NCI-H82 (cell line): ENCODE results near the gene SPATC1L.
"Not testable (repeated sequence)": the region's sequence is repeated elsewhere in the genome, so short reads cannot be mapped to it uniquely, and the experiment has no call there.

Experiments
- DNase-seq: peaks from one replicate; lab custom pipeline; 2025; lab: John Stamatoyannopoulos, UW

SPATC1L gene

DNA sequence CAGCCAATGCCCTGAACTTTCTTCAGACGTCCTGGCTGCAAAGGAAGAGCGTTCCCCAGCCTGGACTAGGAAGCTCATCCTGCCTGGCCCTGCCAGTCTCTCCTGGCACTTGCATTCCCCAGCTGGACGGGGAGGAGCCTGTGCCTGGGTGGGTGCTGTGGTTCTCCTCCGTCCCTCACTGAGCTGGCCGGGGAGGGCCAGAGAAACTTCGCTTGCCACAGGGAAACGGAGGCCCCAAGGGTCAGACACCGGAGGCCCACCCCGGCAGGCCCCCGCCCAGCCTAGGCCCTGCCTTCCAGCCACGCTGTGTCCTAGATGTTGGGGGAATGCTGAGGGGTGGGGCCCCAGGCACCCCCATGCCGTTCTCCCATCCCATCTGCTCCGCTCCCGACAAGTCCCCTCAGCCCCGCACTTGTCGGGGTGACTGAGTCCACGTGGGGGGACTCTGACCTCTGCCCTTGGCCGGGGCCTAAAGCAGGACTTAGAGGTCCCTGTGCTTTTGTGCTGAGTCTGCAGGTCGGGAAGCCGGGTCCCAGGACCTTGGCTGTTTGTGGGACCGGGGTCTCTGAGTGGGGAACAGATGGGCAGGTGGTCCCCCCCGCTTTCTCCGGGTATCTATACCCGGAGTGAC lies 33.7 kb downstream of the SPATC1L start:
- no peak for DNase-seq

DNA sequence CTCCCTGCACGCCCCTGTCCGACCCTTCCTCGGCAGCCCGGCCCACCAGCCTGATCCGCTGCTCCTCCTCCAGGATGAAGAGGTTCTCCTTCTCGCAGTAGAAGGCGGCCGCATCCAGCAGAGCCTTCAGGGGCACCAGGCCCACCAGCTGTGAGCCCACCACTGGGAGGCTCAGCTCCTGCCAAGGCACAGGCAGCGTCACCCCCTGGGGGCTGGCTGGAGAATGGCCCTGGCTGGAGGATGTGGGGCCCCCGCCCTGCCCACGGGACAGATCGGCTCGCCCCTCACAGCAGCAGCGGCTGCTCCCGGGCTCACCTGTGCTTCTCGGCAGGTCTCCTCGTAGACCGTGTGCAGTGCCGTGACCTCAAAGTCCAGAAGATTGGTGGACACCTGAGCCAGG lies 34.2 kb downstream of the SPATC1L start:
- DNase-seq, result no peak

DNA sequence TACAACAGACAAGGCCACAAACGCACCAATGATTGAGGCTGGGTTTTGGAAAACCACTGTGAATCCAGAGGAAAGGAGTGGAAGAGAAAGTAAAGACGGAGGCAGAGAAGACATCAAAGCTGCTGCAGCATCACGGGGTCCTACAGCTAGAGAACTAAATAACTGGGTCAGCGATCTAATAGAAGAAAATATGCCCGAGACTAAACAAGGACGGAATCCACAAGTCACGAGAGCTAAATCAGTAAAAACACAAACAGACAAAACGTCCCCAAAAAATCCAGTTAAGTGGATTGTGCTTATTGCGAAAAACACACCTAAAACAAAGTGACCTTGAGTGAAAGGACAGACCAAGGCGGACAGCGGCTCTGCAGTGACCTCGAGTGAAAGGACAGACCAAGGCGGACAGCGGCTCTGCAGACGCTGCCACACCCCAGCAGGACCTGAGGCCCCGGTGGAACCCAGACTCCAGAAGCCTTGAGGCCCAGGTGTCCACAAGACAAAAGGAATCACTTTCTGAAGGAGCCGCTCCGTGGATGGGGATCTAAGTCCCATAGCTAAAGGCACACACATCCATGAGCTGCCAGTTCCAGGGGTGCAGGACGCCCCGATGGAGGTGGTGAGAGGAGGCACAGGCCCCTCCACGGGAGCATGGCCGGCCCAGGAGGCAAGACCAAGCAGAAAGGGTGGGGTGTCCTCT lies 34.9 kb downstream of the SPATC1L start:
- no peak for DNase-seq

DNA sequence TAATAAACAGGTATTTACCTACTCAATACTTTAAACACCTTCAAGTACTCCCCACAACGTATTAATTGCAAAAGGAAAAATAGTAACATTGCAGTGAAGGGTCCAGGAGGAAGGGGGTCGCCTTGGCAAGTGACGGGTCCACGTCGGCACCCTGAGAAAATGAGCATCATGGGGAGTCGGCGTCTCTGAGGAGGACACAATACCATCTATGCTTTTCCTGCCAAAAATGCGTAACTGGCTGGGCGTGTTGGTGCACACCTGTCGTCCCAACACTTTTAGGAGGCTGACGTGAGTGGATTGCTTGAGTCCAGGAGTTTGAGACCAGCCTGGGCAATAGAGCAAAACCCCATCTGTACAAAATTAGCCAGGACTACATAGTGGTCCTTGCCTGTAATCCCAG lies 36.2 kb downstream of the SPATC1L start:
- DNase-seq, result no peak

DNA sequence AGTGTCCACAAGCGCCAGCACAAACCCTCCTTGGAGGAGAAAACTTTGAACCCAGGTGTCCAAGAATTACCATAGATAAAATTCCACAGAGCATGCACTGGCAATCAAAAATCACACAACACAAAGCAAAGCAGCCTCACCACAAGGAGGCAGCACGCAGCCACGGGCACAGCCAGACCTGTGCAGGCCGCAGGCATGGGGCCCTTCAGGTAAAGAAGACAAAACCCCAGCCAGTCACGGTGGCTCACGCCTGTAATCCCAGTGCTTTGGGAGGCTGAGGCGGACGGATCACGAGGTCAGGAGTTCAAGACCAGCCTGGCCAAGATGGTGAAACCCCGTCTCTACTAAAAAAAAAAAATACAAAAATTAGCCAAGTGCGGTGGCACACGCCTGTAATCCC lies 36.8 kb downstream of the SPATC1L start:
- DNase-seq, result peak; percentile 75

DNA sequence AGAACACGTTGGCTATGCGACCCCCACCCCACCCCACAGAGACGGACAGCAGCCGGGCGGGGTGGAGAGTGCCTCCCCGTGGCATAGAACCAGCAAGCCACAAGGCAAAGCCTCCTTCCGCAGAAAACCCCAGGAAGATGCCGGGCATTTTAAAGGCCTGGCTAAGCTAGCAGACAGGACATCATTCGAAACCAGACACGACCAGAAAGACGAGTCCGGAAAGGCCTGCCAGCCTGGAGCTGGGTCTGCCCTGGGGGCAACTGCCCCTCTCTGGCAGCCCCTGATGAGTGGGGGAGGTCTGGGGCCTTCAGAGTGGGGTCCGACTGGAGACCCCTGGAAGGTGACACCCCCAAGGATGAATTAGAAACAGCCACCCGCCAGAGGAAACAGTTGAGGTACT lies 37.4 kb downstream of the SPATC1L start:
- no peak for DNase-seq

DNA sequence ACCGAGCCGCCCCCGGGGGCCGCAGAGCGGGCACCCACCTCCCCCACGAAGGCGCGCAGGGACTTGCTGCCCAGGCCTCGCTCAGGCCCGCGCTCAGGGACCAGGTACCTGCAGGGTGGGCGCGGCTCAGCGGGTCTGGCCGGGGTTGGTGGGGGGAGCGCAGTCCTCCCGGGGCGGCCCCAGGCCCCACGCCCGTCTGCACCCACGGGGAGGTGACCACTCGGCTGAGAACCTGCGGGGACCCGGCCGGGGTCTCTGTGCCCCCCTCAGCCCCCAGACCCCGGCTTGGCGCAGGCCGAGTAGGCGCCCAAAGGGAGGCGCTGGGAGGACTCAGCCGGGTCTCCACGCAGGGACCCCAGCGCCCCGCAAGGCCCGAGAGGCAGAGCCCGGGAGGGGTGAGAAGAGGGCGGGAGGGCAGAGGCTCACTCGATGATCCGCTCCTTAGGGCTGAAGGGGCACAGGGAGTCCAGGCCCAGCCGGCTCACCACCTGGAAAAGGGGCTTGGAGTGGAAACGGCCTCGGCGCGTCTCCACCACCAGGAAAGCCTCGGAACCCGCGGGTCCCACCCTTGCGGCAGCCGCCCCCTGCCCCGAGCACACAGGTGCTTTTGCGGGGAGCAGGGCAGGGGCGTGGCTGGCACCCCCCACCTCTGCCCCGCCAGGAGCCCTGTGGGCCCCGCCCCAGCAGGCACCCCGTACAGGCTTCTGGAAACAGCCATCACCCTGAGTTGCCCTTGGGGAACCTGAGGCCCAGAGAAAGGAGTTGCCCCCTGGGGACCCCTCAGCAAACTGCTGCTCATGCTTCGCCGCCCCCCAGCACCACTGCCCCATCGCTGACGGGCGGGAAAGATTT lies 38.2 kb downstream of the SPATC1L start:
- no peak for DNase-seq

DNA sequence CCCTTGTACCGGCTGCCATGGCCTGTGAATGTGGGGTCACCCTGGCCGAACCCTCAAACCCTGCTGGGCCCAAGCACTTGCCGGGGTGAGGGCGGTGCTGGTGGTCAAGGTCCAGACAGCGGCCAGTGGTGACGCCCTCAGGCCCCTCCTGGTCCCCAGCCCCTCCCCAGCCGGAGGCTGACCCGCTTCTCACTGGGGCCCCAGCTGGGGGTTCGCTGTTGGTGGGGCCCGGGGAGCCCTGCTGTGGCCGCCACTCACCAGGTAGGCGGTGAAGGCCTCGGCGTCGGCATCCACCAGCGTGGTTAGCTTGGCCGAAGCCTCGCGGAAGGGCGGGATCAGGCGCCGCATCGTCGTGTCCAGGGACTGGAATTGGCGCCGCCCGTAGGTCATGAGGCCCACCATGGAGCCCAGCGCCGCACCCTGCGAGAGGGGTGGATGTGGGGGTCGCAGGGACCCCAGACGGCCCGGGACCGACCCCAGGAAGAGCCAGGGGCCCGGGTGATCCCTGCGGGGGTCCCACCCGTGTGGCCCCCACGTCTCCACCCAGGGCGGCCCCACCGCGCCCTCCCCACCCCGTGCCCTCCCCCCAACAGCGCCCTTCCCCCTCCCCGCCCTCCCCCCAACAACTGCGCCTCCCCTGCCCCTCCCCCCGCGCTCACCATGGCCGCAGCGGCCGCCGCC lies 39.0 kb downstream of the SPATC1L start:
- no peak for DNase-seq

DNA sequence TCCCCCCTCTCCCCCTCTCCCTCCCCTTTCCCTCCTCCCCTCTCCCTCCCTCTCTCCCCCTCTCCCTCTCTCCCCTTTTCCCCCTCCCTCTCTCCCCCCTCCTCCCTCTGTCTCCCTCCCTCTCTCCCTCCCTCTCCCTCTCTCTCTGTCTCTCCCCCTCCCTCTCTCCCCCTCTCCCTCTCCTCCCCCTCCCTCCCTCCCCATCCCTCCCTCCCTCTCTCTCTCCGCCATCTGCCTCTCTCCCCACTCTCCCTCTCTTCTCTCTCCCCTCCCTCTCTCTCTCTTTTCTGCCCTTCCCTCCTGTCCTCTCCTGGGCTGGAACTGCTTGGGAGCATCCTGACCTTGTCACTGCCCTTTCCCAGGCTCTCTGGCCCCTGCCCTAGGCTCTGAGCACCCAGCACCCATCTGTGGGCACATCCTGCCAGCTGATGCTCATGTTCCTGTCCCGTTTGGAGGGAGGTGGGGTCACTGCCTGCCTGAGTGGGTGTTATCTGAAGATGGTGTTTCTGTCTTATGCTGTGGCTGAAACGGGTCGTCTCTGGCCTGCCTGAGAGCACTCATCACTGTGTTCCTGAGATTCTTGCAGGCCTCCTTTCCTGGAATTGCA lies 39.7 kb downstream of the SPATC1L start:
- DNase-seq, result no peak

DNA sequence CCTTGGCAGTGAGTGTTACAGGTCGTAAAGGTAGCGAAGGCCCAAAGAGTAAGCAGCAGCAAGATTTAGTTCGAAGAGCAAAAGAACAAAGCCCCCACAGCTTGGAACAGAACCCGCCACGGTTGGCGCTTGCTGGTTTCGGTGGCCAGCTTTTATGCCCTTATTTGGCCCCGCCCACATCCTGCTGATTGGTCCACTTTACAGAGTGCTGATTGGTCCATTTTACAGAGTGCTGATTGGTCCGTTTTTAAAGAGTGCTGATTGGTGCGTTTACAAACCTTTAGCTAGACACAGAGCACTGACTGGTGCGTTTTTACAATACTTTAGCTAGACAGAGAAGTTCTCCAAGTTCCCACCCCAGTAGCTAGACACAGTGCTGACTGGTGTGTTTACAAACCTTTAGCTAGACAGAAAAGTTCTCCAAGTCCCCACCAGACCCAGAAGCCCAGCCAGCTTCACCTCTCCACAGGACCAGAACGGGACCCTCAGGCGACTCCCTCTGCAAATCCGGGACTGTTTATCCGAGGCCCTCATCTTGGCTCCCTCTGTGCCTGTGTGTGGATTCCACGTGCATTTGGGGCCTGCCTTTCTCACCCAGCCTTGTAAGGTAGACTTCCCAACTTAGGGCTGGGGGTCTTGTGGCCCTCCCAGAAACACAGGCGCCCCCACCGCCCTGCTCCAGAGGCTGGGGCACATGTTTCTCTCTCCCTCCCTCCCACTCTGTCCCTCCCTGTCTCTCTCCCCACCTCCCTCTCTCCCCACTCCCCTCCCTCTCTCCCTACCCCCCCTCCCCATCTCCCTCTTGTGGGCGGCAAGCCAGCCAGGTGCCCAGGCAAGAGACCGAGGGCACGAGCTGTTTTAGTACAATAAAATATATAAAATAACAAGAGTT lies 41.4 kb downstream of the SPATC1L start:
- DNase-seq, result peak; percentile 55

DNA sequence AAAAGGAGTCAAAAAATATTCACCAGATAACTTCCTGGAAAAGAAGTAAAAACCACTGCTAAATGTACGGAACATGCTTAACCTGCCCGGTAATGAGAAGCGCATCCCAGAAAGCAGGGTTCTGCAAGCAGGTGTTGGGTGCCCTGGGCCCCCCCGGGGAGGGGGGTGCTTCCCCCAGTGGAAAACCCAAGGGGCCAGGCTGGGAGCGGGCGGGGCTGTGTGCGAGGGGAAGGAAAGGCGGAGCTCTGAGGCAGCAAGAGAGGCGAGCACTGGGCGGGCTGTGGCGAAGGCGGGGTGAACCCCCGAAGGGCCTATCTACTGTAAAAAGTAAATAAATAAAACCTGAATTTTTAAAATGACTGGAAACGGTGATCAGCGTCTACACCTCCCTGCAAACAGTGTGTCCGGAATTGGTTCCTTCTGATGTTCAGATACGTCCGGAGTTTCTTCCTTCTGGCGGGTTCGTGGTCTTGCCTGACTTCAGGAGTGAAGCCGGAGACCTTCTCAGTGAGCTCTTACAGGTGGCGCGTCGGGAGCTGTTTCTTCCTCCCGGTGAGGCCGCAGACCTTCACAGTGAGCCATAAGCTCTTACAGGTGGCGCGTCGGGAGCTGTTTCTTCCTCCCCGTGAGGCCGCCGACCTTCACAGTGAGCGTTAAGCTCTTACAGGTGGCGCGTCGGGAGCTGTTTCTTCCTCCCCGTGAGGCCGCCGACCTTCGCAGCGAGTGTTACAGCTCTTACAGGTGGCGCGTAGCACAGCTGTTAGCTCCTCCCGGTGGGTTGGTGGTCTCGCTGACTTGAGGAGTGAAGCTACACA lies 42.3 kb downstream of the SPATC1L start:
- peak; percentile 55 for DNase-seq

DNA sequence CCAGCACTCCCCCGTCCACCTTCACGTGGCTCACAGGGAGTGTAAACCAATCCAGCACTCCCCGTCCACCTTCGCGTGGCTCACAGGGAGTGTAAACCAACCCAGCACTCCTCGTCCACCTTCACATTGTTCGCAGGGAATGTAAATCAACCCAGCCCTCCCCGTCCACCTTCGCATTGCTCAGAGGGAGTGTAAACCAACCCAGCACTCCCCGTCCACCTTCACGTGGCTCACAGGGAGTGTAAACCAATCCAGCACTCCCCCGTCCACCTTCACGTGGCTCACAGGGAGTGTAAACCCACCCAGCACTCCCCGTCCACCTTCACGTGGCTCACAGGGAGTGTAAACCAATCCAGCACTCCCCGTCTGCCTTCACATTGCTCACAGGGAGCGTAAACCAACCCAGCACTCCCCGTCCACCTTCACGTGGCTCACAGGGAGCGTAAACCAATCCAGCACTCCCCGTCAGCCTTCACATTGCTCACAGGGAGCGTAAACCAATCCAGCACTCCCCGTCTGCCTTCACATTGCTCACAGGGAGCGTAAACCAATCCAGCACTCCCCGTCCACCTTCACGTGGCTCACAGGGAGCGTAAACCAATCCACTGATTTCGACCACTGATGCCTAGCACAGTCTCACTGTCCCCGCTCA lies 43.8 kb downstream of the SPATC1L start:
- not testable (repeated sequence) for DNase-seq

DNA sequence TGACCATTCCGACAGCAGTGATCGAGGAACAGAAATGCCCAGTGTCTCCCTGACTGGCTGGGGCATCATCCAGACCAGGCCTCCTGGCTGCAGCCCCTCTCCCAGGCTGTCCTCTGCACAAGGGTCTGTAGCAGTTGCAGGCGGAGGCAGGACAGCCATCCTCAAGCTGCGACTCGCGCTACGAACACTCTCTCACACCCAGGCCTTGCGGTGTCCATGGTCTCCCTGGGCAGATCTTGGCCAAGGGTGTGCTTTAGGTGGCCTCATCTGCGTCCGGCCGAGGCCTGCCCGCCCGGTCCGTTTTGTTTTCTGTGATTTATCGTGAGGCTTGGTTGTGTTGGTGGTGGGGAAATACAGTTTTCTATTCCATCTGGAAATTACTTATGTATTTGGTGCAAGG lies 44.6 kb downstream of the SPATC1L start:
- DNase-seq, result no peak

DNA sequence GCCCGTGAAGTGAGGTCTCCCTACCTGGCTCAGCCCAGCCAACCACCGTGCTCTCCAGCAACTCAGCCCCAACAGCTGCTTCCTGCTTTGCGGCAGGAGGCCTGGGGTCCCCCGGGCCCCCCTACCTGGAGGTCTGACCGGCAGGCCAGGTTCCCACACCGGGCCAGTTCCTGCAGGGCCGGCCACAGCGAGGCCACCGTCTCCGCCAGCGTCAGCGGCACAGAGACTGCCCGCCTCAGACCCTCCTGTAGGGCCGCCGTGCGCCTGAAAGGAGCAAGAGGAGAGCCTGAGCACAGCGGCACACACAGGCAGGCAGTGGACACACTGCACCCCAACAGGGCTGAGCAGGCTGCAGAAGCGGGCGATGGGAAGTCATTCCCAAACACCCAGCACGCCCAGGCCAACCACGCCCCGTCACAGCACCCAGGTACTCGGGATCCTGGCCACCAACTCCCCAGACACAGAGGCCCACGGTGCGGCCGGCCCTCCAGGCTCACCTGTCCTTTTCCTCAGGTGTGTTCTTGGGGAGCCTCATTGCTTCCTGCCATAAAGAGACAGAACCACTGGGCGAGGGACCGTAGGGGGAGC lies 45.8 kb downstream of the SPATC1L start:
- no peak for DNase-seq

DNA sequence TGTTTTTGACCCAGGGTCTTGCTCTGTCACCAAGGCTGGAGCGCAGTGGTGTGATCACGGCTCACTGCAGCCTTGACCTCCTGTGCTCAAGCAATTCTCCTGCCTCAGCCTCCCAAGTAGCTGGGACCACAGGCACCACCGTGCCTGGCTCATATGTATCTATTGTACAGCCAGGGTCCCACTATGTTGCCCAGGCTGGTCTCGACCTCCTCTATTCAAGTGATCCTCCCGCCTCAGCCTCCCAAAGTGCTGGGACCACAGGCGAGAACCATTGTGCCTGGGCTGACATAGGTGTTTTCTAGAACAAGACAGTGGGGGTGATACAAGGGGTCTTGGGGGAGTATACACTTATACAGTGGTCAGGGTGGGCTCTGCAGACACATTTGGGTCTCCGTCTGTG lies 46.4 kb downstream of the SPATC1L start:
- no peak for DNase-seq

DNA sequence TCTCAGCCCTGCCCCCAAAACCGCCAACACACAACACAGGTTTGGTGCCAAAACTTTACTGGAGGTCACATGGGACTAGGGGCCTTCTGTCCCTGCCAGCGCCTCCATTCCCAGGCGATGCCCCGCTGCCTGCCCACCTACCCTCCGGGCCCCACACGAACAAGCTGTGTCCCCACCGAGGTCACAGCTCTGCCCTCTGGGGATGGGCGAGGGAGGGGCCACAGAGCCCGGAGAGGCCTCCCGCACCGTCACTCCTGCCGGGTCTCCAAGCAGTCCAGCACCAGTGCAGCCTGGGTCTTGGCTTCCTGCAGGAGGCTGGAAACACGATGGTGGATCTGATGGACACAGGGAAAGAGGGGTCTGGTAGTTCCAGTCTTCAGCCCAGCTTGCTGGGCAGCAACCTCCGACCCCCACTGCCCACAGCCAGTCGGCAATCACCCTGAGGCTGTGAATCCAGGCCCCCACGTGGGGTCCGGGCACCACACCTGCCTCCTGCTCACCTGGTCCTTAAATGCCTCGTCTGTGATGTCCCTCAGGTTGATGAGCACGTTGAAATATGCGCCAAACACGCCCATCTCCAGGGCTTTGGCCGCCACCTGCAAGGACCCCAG lies 47.4 kb downstream of the SPATC1L start:
- no peak for DNase-seq

DNA sequence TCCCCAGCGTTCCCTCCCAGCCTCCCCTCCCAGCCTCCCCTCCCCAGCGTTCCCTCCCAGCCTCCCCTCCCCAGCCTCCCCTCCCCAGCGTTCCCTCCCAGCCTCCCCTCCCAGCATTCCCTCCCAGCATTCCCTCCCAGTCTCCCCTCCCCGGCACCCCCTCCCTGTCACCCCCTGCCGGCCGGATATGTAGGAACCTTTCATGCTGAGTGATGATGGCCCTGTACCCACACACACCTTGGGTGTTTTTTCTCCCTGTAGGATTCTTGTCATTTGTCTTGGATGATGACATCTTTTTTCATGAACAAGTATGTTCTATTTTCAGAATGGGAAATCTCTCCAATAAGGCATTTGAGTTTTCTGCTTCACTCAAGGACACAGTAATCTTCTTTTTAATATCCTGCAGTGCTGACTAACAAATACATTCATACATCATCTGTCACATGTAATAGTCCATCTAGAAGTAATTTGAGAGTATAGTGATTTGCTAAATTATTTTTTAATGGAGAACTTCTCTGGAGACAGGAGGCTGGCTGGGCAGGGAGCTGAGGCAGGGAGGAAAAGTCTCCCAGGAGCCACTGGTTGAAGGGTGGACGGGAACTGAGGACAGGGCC lies 48.4 kb downstream of the SPATC1L start:
- no peak for DNase-seq
